ENCODE results near the gene PBLD. TPM values are rescaled to one million over a fixed set of nuclear protein-coding genes. Genes with fewer than 3 reads are reported as not detected.
"Not testable (repeated sequence)": the region's sequence is repeated elsewhere in the genome, so short reads cannot be mapped to it uniquely, and the experiment has no call there.

PBLD gene
- polyA plus RNA-seq, 3 donors from 2014 or later: 1.3 to 2.6 (median 1.5) TPM

- Mint-ChIP-seq H3K36me3 (peaks cover 10 to 54% (median 35%) of the 10 kb centered on the region in 3 donors), H3K4me3 (no peak overlapping the region), H3K27me3 (ENCODE audit: low read depth in 3 of 3) (peaks cover 0 to 3% (median 1%) of the 10 kb centered on the region in 3 donors), H3K27ac (peak overlapping the region in 1 of 6 donors; percentile 69), H3K4me1 (peaks cover 23 to 53% of the 10 kb centered on the region in 2 donors), H3K9me3 (no peaks in the 10 kb centered on the region)
- no peak for DNase-seq
Measured at GRCh38 chr10:68340358-68341080, 7.8 kb upstream of the PBLD start.

- Mint-ChIP-seq H3K4me3 (peak overlapping the region; percentile 28 to 69 (median 42)), H3K36me3 (peaks cover 5 to 33% (median 26%) of the 10 kb centered on the region in 3 donors), H3K27ac (peak overlapping the region; percentile 12 to 83 (median 78)), H3K4me1 (peaks cover 53 to 82% of the 10 kb centered on the region in 2 donors), H3K27me3 (ENCODE audit: low read depth in 3 of 3) (peaks cover 2 to 12% (median 11%) of the 10 kb centered on the region in 3 donors), H3K9me3 (no peaks in the 10 kb centered on the region)
- DNase-seq: no peak
Measured at GRCh38 chr10:68336754-68337351, 4.1 kb upstream of the PBLD start.

DNA sequence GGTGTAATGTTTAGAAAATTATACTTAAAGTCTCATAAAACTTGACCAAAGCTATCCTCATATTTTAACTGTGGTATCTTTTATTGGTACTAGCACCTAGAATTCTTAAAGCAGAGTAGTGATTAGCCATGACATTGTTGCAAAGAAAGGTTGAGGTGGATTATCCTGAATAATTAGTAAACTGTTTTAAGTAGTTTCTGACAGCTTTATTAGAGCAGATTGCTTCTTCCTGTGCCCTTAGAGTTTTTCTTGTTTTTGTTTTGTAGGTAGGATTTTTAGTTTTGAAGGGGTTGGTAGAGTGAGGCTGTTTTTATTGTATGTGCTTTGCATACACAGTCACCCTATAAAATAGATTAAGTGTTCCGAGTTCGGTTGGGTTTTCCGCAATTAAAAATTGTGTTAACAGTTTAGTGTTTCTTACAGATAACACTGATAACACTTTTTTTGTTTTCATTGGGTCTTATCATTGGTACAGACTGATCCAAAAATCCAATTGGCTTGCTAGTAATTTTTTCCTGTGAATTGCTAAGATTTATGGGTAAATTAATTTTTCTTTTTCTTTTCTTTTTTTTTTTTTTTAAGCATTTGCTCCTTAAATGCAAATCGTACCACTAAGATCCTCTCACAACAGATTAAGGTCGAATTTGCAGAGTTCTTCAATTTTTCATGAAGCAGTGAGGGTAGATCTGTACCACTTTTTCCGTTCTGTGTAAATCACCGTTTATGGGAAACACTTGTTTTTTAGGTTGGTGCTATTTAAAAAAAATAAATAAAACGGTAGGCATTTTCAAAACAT is 2.1 kb upstream of the PBLD start:
- Mint-ChIP-seq H3K4me1 (peaks cover 63 to 75% of the 10 kb centered on the region in 2 donors), H3K36me3 (peaks cover 0 to 18% (median 15%) of the 10 kb centered on the region in 3 donors), H3K27me3 (ENCODE audit: low read depth in 3 of 3) (peaks cover 4 to 18% (median 16%) of the 10 kb centered on the region in 3 donors), H3K27ac (peak overlapping the region; percentile 25 to 99 (median 90)), H3K4me3 (peak overlapping the region; percentile 98 to 100 (median 100)), H3K9me3 (no peaks in the 10 kb centered on the region)
- no peak for DNase-seq

GRCh38 chr10:68333440-68334431 is 1.0 kb upstream of the PBLD start:
- peaks cover 64 to 70% of the 10 kb centered on the region in 2 donors for H3K4me1 Mint-ChIP-seq
- H3K36me3 Mint-ChIP-seq: peaks cover 0 to 8% (median 5%) of the 10 kb centered on the region in 3 donors
- no peak for DNase-seq
- H3K27ac Mint-ChIP-seq: peak overlapping the region; percentile 97 to 99 (median 99)
- peak overlapping the region; percentile 98 to 100 (median 100) for H3K4me3 Mint-ChIP-seq
- H3K27me3 Mint-ChIP-seq (ENCODE audit: low read depth in 3 of 3): peaks cover 4 to 18% (median 18%) of the 10 kb centered on the region in 3 donors
- H3K9me3 Mint-ChIP-seq: no peaks in the 10 kb centered on the region

GRCh38 chr10:68333058-68333395 is 299 bp upstream of the PBLD start:
- H3K36me3 Mint-ChIP-seq: peaks cover 0 to 4% (median 0%) of the 10 kb centered on the region in 3 donors
- H3K27me3 Mint-ChIP-seq (ENCODE audit: low read depth in 3 of 3): peaks cover 4 to 18% (median 16%) of the 10 kb centered on the region in 3 donors
- peaks cover 63 to 64% of the 10 kb centered on the region in 2 donors for H3K4me1 Mint-ChIP-seq
- DNase-seq: no peak
- peak overlapping the region; percentile 97 to 99 (median 99) for H3K27ac Mint-ChIP-seq
- H3K9me3 Mint-ChIP-seq: no peaks in the 10 kb centered on the region
- peak overlapping the region; percentile 98 to 100 (median 100) for H3K4me3 Mint-ChIP-seq

DNA sequence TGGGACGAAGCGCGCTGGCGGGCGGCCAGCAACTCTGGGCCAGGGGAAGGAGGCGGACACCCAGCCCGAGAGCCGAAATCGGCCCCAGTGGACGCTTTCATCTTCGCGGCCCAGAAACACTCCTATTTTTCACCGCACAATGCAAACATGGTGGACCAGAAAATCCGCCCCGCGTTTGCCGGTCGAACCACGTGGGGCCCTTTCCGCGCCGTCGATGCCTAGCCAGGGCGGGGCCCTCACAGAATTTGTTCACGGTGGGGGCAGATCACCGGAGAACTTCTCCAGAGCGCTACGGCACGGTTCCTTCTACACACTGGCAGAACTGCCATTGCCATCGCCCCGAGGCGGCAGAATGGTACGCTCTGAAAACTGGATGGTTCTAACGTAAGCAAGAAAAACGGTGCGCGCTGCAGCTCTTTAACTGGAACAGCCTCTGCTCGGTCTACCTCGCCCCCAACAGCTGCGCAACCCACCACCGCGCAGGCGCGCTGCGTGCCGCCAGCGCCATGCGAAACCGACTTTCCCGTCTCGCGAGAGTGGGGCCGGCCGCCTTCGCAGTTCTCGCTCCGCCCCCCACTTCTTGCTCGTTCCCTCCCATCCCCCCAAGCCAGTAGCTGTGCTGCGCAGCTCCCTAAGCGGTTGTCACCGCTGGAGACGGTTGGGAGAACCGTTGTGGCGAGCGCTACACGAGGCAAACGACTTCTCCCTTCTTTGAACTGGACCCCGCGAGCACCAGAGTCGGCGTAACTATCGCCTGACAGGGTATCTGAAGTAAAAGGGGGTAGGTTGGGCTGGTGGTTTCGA is 1.1 kb downstream of the PBLD start, which contains the start of gene HNRNPH3:
TSS of gene HNRNPH3 (plus strand) at position 610 of the 804 bp plus-strand sequence. CDS start 5,158 bp downstream, outside the sequence.
- DNase-seq: peak; percentile 98 to 99 (median 99)
- no peaks in the 10 kb centered on the region for H3K36me3 Mint-ChIP-seq
- peaks cover 4 to 18% (median 16%) of the 10 kb centered on the region in 3 donors for H3K27me3 Mint-ChIP-seq (ENCODE audit: low read depth in 3 of 3)
- peak within 1 kb of the TSS; percentile 97 to 99 (median 99) for H3K27ac Mint-ChIP-seq
- H3K4me1 Mint-ChIP-seq: peaks cover 49 to 52% of the 10 kb centered on the region in 2 donors
- peak within 1 kb of the TSS; percentile 98 to 100 (median 100) for H3K4me3 Mint-ChIP-seq
- no peaks in the 10 kb centered on the region for H3K9me3 Mint-ChIP-seq

DNA sequence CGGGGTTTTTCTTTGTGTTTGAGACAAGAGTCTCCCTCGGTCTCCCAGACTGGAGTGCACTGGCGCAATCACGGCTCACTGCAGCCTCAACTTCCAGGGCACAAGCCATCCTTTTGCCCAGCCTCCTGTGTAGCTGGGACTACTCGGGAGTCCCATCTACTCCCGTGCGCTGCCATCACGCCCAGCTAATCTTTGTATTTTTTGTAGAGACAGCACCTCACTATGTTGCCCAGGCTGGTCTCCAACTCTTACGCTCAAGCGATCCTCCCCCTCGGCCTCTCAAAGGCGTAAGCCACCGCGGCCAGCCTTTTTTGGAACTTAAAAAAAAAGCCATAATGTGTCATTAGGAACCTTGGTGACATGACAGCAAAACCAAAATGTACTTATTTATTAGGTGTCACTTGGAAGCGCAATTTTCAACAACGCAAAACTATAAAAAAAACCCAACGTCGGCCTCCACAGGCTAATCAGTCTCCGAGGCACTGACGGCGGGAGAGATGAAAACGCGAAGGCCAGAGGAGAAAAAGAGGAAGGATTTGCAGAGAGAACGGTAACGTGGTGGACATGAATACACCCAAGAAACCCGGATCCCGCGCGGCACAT is 1.8 kb downstream of the PBLD start:
- DNase-seq: no peak
- H3K27me3 Mint-ChIP-seq (ENCODE audit: low read depth in 3 of 3): peaks cover 4 to 18% (median 16%) of the 10 kb centered on the region in 3 donors
- peaks cover 42 to 45% of the 10 kb centered on the region in 2 donors for H3K4me1 Mint-ChIP-seq
- peak overlapping the region; percentile 98 to 100 (median 100) for H3K4me3 Mint-ChIP-seq
- no peaks in the 10 kb centered on the region for H3K36me3 Mint-ChIP-seq
- H3K27ac Mint-ChIP-seq: peak overlapping the region; percentile 97 to 99 (median 99)
- no peaks in the 10 kb centered on the region for H3K9me3 Mint-ChIP-seq

- Mint-ChIP-seq H3K9me3 (peaks cover 0 to 3% (median 0%) of the 10 kb centered on the region in 6 donors), H3K4me3 (peak overlapping the region in 1 of 5 donors; percentile 100), H3K27me3 (ENCODE audit: low read depth in 3 of 3) (peaks cover 4 to 18% (median 16%) of the 10 kb centered on the region in 3 donors), H3K36me3 (no peaks in the 10 kb centered on the region), H3K4me1 (peaks cover 27 to 30% of the 10 kb centered on the region in 2 donors), H3K27ac (no peak overlapping the region)
- DNase-seq: no peak
Measured at GRCh38 chr10:68329506-68329861, 3.2 kb downstream of the PBLD start.

- H3K4me1 Mint-ChIP-seq: peaks cover 14 to 17% of the 10 kb centered on the region in 2 donors
- H3K27ac Mint-ChIP-seq: peak overlapping the region in 1 of 6 donors; percentile 3
- H3K9me3 Mint-ChIP-seq: peaks cover 0 to 3% (median 0%) of the 10 kb centered on the region in 6 donors
- H3K36me3 Mint-ChIP-seq: no peaks in the 10 kb centered on the region
- peaks cover 4 to 18% (median 16%) of the 10 kb centered on the region in 3 donors for H3K27me3 Mint-ChIP-seq (ENCODE audit: low read depth in 3 of 3)
- no peak for DNase-seq
- H3K4me3 Mint-ChIP-seq: no peak overlapping the region
Measured at GRCh38 chr10:68327889-68328786, 4.6 kb downstream of the PBLD start.

DNA sequence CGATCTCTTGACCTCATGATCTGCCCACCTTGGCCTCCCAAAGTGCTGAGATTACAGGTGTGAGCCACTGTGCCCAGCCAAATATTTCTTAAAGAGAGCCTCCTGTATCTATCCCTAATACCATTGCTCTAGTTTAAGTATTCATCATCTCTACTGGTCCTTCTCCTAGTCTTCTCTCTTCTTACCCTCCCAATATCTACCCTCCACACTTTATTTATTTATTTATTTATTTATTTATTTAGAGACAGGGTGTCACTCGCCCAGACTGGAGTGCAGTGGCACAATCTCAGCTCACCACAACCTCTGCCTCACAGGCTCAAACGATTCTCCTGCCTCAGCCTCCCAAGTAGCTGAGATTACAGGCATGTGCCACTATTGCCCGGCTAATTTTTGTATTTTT is 8.3 kb downstream of the PBLD start:
- not testable (repeated sequence) for H3K27me3 Mint-ChIP-seq (ENCODE audit: low read depth in 3 of 3); H3K4me1 Mint-ChIP-seq; H3K9me3 Mint-ChIP-seq; H3K4me3 Mint-ChIP-seq; H3K27ac Mint-ChIP-seq; DNase-seq; H3K36me3 Mint-ChIP-seq
